Measurements from ENCODE around the gene BCL7C.

BCL7C gene

DNA sequence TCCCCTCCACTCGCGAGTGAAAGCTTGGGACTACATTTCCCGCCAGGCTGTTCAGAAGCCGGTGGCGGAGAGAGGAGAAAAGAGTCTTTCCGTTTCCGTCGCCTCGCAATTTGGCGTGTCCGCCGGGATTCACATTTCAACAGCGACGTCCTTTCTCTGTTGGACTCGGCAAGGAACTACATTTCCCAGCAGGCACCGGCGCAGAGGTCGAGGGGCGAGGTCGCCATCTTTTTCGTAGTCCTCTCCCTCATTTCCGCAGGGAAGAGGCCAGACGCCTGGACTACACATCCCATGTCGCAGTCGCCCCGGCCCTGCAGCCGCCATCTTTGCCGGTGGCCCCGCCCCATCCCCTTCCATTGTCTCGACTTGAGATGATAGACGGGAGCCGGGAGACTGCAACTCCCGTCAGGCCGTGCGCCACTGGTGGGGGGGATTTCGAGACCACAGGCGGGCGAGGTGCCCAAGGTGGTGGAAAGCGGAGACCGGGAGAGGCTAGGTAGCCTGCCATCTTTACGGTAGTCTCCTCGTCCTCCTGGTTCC is 28.6 kb upstream of the BCL7C start:
- peak; percentile 99 for DNase-seq

DNA sequence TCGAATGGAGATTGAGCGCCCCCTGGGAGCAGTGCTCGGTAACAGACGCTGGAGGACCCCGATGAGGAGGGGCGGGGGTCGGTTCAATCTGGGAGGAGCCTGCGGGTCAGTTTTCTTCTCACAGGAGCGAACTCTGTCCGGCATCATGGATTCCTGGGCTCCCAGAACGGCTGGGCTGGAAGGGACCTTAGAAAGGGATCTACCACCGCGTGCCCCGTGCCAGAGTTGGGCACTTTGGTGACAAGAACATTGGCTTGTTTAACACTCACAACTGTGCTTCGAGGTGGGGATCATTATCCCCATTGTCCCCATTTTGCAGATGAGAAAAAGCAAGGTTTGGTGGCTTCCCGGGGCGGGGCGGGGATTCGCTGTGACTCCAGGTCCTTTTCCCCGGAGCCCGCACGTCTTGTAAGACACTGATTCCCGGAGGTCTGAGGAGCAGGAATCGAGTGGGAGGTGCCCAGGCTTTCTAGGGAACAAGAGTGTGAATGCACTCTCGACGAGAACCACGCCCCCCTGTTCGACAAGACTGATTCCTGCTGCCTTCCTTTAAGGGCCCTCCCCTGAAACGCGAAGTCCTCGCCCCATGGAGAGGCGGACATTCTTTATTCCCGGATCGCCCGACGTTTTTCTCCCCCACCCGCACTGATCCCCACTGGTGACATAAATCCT is 28.0 kb upstream of the BCL7C start:
- DNase-seq: peak; percentile 91

DNA sequence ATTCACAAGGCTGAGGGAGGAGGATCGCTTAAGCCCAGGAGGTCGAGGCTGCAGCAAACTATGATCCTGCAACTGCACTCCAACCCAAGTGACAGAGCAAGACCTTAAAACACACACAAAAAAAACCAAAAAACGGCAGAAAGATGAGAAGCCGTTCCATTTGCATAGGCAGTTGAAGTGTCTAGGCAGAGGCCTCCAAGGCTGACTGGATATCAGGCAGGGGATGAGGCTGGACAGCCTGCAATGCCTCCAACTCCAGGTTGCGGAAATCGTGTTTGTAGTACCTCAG is 27.5 kb upstream of the BCL7C start:
- DNase-seq: no peak

DNA sequence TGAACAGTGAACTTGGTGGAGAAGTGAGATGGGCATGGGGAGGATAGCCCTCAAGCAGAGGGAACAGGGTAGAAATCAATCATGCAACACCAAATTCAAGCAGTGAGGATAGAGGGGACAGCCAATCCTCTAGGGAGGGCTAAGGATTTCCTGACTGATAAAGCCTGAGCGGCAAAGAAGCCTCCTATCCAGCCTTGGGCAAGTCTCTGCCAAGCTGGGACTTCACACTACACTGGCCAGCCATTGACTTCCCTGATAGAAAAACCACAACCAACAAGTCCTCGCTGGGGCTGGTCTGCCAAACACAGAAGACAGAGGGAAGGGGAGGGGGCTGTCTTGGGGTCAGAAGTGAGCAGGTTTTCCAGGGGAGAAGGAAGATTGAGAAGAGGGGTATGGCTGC is 27.0 kb upstream of the BCL7C start:
- DNase-seq: no peak

DNA sequence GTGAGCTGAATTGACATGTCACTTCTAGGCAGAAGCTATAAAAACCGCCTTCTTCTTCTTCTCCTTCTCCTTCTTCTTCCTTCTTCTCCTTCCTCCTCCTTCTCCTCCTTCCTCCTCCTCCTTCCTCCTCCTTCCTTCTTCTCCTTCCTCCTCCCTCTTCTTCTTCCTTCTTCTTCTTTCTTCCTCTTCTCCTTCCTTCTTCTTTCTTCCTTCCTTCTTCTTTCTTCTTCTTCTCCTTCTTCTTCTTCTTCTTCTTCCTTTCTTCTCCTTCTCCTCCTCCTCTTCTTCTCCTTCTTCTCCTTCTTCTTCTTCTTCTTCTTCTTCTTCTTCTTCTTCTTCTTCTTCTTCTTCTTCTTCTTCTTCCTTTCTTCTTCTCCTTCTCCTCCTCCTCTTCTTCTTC is 24.7 kb upstream of the BCL7C start:
- no peak for DNase-seq

DNA sequence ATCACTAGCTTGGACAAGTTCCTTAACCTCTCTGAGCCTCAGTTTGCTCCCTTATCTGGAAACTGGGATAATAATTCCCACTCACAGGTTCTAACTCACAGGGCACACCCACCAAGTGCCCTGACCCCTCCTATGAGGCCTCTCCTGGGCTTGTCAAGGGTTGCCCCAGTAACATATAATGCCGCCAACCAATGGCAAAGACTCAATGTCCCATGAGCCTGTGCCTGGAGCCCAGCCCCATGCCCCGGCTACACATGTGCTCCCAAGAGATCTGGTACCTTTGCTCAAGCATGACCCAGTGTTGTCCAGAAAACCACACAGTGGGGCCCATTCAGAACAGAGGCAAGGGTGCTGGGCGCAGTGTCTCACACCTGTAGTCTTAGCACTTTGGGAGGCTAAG is 21.0 kb upstream of the BCL7C start:
- DNase-seq: no peak

DNA sequence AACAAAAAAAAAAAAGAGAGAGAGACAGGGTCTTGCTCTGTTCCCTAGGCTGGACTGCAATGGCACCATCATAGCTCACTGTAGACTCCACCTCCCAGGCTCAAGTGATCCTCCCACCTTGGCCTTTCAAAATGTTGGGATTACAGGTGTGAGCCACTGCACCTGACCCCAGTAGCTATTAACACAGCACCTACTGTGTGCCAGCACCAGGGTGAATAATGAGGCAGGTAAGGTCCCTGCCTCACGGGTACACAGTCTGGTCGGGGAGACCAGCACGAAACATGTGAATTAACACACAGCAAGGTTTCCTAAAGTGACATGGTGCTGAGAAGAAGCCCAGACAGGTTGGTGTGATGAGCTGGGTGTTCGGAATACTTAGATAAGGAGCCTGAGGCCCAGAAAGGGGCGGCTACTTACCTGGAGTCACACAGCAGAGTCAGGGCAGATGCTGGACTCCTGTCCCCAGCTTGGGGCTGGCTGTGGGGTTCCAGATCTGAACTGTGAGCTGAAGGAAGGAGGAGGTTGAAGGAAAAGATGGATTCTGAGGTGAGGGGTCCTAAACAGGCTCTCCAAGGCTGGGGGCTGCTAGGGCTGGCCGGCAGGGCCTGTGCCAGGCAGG is 19.0 kb upstream of the BCL7C start:
- DNase-seq: no peak

DNA sequence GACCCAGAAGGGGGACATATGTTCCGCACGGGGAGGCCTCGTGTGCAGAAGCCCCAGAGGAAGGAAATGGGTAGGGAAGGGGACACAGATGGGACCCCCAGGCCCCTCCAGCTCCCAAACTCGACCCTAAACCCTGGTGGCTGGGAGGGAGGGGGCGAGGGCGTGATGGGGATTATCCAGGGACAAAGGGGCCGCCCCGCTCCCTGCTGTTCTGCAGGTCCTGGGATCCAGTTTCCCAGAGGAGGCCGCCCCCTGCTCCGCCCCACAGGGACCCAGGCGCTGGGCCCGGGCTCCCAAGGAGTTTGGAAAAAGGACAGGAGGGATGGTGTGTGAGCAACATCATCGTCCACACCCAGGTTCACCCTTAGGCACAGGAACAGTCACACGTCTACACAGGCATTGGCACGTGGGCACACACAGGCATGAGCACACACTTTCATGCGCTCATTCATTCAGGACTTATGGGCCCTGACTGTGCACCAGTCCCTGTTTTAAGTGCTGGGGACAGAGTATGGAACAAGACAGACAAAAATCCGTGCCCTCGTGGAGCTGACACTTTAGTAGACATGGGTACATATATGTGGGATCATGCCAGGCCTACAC is 16.7 kb upstream of the BCL7C start:
- DNase-seq: no peak

DNA sequence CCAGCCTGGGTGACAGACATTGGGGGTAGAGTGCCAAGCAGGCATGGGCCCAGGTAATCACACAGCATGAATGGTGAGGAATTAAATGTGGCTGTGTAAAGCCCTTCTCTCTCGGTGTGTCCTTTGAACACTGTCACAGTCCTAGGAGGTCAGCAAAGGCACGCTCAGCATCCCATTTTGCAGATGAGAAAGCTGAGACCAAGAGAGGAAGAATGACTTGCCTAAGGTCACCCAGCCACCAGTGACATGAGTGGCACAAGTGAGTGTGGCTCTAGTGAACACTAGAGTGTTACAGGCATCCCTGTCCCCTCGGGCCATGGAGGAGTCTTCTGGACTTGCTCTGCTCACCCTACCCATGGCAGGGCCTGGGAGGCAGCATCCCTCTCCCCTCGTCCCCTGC is 13.2 kb upstream of the BCL7C start:
- DNase-seq: no peak

DNA sequence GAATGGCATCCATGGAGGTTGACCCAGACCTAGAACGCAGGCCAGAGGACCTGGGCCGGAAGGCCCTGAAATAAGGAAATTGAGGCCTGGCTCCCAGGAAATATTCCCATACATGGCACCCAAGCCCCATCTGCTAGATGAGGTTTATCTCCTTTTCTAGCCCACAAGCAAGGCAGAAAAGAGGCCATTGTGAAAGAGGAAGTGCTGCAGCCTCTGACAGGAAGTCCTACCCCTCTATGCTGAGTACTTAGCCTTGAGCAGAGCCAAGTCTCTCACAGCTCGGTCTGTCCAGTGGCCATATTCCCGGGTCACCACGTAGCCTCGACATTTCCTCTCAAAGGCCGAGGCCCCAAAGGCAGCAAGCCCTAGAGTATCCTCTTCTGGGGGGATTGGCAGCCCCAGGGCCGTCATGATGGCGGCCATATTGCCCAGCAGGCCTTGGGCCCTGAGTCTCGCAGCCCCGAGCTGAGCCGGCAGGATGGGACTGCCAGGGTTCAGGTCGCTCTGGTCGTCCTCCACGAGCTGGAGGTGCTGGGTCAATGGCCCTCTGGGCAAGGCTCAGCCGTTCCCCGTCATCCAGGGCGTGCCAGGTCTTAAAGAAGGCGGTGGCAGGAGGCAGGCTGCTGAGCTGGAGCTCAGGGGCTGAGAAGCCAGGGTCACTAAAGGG is 10.4 kb upstream of the BCL7C start:
- no peak for DNase-seq

DNA sequence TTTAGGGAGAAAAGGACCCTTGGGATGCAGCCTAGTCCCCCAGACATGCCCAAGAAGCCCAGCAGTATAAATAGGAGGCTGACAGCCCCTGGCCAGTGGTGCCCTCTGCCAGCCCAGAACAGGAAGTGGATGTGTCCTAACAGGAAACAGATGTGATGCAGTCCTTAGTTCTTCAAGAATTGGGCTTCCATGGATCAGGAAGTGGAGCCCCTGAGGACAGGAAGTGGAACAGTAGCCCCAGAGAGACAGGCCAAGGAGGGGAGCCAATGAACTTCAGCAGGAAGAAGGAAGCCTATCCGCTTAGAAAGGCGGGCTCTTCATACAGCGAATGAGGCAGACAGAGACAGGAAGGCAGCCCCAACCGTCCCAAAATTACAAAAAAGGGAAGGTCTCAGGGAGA is 9.7 kb upstream of the BCL7C start:
- no peak for DNase-seq

DNA sequence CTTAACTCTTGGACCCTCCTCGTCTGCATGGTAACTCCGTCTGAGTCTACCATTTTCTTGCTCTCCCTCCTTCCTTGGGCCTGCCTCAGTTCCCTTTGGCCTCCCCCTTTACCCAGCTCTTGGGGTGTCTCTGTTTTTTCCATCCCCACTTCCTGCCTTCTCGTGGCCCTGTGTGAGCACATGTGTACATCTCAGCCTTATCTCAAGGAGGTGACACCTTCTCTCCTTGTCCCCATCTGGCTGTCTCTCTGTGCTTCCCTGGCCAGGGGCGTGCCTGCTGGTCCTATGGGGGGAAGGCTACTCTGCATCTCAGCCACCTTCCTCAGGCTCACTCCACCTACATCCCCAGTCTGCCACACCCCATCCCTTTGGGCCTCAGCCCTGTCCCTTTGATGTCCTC is 9.1 kb upstream of the BCL7C start:
- DNase-seq: no peak

DNA sequence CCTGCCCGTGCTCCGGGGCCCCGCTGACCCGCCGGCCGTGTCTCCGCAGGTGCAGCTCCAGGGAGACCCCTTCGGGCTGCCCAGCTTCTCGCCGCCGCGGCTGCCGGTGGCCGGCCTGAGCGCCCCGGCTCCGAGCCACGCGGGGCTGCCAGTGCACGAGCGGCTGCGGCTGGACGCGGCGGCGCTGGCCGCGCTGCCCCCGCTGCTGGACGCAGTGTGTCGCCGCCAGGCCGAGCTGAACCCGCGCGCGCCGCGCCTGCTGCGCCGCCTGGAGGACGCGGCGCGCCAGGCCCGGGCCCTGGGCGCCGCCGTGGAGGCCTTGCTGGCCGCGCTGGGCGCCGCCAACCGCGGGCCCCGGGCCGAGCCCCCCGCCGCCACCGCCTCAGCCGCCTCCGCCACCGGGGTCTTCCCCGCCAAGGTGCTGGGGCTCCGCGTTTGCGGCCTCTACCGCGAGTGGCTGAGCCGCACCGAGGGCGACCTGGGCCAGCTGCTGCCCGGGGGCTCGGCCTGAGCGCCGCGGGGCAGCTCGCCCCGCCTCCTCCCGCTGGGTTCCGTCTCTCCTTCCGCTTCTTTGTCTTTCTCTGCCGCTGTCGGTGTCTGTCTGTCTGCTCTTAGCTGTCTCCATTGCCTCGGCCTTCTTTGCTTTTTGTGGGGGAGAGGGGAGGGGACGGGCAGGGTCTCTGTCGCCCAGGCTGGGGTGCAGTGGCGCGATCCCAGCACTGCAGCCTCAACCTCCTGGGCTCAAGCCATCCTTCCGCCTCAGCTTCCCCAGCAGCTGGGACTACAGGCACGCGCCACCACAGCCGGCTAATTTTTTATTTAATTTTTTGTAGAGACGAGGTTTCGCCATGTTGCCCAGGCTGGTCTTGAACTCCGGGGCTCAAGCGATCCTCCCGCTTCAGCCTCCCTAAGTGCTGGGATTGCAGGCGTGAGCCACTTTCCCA is 8.4 kb upstream of the BCL7C start:
- no peak for DNase-seq

DNA sequence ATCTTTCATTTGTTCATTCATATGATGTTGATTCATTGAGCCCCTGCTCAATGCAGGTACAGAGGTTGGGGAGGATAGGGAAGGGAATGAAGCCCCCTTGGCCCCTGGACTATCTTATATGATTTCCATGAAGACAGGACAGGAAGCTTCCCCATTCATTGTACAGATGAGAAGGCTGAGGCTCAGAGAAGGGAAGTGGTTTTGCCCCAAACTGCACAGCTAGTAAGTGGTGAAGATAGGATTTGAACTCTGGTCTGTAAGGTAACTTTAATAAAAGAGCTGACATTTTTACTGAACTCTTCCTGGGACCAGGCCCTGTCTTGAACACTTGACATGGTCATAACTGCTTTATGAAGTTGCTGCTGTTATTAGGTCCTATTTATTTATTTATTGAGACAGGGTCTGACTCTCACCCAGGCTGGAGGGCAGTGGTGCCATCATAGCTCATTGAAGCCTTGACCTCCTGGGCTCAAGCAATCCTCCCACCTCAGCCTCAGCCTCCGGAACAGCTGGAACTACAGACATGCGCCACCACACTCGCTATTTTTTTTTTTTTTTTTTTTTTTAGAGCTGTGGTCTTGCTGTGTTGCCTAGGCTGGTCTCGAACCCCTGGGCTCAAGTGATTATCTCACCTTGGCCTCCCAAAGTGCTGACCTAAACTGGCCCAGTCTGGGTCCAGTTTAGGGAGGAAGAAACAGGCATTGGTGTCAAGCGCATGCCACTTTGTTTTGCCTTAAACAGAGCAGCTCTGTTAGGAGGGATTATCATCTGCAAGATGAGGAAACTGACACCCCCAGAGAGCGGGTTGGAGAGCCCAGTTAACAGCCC is 7.5 kb upstream of the BCL7C start:
- no peak for DNase-seq

DNA sequence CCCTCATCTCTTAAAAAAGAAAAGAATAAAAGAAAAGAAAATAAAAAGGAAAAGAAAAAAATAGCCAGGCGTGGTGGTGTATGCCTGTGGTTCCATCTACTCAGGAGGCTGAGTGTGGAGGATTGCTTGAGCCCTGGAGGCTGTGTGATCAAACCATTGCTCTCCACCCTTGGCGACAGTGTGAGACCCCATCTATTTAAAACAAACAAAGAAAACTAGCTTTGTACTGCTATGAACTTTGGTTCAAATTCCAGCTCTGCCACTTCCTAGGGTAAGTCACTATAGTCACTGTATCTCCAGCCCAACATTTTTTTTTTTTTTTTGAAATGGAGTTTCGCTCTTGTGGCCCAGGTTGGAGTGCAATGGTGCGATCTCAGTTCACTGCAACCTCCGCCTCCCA is 6.7 kb upstream of the BCL7C start:
- no peak for DNase-seq

DNA sequence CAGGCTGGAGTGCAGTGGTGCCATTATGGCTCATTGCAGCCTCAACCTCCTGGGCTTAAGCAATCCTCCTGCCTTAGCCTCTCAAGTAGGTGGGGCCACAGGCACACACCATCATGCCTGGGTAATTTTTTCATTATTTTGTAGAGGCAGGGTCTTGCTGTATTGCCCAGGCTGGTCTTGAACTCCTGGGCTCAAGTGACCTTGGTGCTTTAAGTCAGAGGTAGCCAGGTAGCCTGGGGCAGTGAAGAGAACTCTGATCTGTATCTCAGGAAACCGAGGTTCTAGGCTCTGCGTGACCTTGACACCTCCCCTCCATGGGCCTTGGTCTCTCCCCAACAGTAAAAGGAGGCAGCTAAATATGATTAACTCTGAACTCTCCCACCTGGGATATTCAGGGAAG is 5.9 kb upstream of the BCL7C start:
- no peak for DNase-seq

DNA sequence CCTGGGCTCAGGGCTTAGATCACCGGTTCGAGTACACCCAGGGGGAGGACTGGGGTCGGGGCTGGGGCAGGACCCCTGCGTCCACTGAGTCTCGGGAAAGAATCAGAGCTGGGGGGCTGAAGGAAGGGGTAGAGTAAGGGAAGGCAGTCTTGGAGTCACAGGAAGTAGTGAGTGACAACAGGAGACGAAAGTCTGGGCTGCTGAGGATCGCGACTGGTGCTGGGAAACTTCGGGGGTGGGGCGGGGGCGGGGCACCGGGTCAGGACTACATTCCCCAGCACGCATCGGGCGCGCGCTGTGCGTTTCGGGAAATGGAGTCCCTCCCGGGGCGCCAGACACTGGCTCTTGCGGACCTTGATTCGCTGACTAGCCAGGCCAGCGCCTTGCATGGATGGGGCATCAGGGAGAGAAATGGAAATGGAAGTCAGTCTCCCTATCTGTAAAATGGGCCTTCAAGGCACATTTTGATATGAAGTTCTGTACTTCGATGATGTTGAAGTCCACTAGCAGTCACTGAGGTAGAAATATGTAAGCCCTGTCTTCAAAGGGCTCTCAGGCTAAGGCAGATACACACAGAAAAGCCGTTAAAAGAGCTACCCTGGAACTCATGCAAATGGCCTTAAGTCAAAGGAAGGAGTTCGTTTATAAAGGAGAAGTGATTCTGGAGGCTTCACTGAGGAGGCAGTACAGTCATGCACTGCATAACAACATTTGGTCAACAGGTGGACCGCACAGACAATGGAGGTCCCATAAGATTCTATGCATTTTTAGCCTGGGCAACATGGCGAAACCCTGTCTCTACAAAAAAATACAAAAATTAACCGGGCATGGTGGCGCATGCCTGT is 3.2 kb upstream of the BCL7C start:
- peak; percentile 80 for DNase-seq

DNA sequence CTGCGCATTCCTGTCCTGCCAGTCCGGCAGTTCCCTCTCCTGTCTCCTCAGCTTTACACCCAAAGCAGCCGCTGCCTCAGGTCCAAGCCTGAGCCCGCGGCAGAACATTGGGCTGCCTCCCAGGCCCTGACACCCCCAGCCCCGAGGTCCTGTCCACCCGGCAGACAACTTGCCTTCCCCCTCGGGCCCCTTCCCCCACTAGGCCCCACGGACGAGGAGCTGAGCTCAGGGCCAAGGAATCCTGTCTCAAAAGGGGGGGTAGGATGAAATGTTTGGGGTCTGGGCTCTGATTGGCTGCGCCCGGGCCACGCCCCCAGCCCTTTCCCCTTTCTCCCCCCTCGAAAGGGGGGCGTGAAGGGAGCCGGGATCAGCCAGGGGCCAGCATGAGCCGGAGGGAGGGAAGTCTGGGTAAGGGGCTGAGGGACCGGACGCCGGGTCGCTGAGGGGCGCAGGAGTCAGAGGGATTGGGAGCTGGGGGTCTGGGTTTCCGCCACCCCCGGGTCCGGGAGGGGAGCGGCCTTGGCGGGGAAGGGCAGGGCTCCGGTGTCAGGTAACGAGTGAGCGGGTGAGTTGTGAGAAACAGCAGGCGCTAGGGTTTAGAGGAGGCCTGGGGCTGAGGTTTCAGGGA is 2.5 kb upstream of the BCL7C start, which contains the start of gene CTF1:
Gene CTF1 (plus strand): TSS at position 354 of the 628 bp plus-strand sequence. CDS start 30 bp downstream, at position 384.
- no peak for DNase-seq

DNA sequence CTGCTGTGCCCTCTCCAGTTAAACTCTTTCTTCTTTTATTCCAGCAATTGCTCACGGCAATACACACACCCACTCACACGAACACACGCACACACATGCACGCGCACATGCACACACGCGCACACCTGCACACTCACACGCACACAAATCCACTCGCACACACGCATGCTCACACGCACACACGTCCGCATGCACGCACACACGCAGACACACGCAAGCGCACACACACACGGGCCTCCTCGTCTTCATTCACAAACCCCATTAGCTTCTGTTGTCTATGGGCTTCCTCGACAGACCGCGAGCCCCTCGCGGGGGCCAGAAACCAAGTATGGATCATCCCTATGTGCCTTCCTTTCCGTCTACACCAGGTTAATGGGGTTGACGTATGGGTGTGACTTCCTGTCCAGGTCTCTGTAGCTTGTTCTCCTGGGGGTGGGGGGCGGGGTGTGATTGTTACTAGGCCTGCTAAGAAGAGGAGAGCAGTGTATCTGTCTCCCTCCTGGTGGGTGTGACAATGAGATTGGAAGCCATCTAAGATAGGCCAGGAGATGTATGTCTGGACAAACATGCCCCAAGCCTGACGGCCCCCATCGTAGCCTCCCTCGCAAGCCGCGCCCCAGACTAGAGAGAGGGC is 1.9 kb upstream of the BCL7C start:
- DNase-seq: no peak
